Measurements from ENCODE around the gene PLD1.

DNA sequence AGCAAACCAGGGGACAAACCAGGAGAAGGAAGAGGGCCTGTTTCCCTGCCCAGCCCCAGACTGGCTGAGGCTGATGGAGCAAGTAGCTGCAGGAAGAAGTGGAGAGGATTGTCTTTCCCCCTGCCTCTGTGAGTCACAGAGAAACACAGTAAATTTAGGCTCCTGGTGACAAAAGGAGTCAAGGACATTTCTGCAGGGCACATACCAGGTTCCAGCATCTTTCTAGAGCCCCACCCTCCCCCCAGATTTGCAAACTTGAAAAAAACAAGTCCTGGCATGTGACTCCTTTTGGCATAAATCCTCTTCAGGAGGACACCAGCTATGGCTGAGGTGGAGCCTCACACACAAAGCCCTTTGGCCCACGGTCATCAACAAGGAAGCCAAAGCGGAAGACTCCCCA, 17.8 kb downstream of the PLD1 start:
- TF ChIP-seq POLR2A (IDR thresholded peaks at IDR 0.05; ENCODE audit: low read length) (no peak), GATA1 (IDR thresholded peaks at IDR 0.05; ENCODE audit: low read depth, low read length) (no peak)
